CD4-positive, alpha-beta T cell (primary cell): ENCODE data around the gene H1-8. TPM values are rescaled to one million over a fixed set of nuclear protein-coding genes. Genes with fewer than 3 reads are reported as not detected.

ENCODE experiments used
- ATAC-seq: fragments of 200-7000 bp; cut with Tn5 transposase; one replicate; pipeline ENCODE4 v1.10.0; 2022; ENCODE audit warnings: mild to moderate bottlenecking; ENCODE audit not compliant: poor library complexity
- CTCF ChIA-PET: fragments of 350-600 bp; sonication (Branson Sonifier 250); formaldehyde crosslinking; loops from one replicate; lab custom pipeline; 2021; ENCODE audit warnings: antibody characterized with exemption, inconsistent platforms; lab: Charles Lee
- POLR2A ChIA-PET: fragments of 350-600 bp; sonication (Branson Sonifier 250); formaldehyde crosslinking; loops from one replicate; lab custom pipeline; 2021; ENCODE audit warnings: antibody characterized with exemption, inconsistent platforms; lab: Charles Lee
- DNase-seq, 14 experiments: peaks; one replicate each; pipeline ENCODE4 v3.0.0-alpha.2; 2013 to 2020; ENCODE audit warnings: mixed read lengths in 2 of 14
- H3K27ac ChIP-seq, 2 donors: one replicate each; pipeline versions ENCODE4 v1.5.1 to v1.7.0; 2013; ENCODE audit warnings: low read length in 2 of 2, low read depth in 1 of 2, mild to moderate bottlenecking in 1 of 2
- H3K27me3 ChIP-seq, 2 experiments: 1 replicate in 1 of 2; 2 replicates in 1 of 2; pipeline versions ENCODE4 v1.6.1 to v1.7.0; 2013; ENCODE audit warnings: low read length in 2 of 2, control low read depth in 1 of 2, mild to moderate bottlenecking in 1 of 2, moderate library complexity in 1 of 2; ENCODE audit not compliant: insufficient read depth in 2 of 2, control insufficient read depth in 1 of 2
- H3K36me3 ChIP-seq: one replicate; pipeline ENCODE4 v1.6.1; 2013; ENCODE audit warnings: low read length, control low read depth; ENCODE audit not compliant: insufficient read depth
- H3K4me1 ChIP-seq: one replicate; pipeline ENCODE4 v1.6.1; 2013; ENCODE audit warnings: low read length, control low read depth; ENCODE audit not compliant: insufficient read depth
- H3K4me3 ChIP-seq: one replicate; pipeline ENCODE4 v1.5.1; 2013; ENCODE audit warnings: mild to moderate bottlenecking, low read length, moderate library complexity
- H3K9me3 ChIP-seq, 2 experiments: 1 replicate in 1 of 2; 2 replicates in 1 of 2; pipeline versions ENCODE4 v1.6.1 to v1.7.0; 2013; ENCODE audit warnings: low read length in 2 of 2, mild to moderate bottlenecking in 2 of 2, control low read depth in 1 of 2, moderate library complexity in 1 of 2; ENCODE audit not compliant: control insufficient read depth in 1 of 2, insufficient read depth in 1 of 2
- H3K27ac Mint-ChIP-seq: one replicate; pipeline ENCODE4 v1.8.0; 2020; ENCODE audit warnings: mixed read lengths
- H3K27me3 Mint-ChIP-seq: one replicate; pipeline ENCODE4 v1.8.0; 2021; ENCODE audit warnings: mixed read lengths
- H3K36me3 Mint-ChIP-seq: one replicate; pipeline ENCODE4 v1.8.0; 2021; ENCODE audit warnings: low read depth, mixed read lengths
- H3K4me1 Mint-ChIP-seq: one replicate; pipeline ENCODE4 v1.8.0; 2021; ENCODE audit warnings: low read depth, mixed read lengths
- H3K4me3 Mint-ChIP-seq: one replicate; pipeline ENCODE4 v1.8.0; 2020; ENCODE audit warnings: mild to moderate bottlenecking, mixed read lengths
- H3K9me3 Mint-ChIP-seq: one replicate; pipeline ENCODE4 v1.8.0; 2020; ENCODE audit warnings: mixed read lengths
- intact Hi-C, 2 experiments: fragments of 100-400 bp; cut with DNase I in 1 of 2; cut with micrococcal nuclease in 1 of 2; formaldehyde crosslinking; loops; one replicate each; pipeline versions ENCODE4 v1.15.1 to v1.9.0; 2023 to 2025; cut with DNase I, micrococcal nuclease
- total RNA-seq, 174 experiments: library from RNA in 2 of 174; stranded (reverse) in 2 of 174; gene quantifications; one replicate each; pipeline ENCODE4 v1.2.3 and lab custom pipeline; 2021 to 2026
- TF ChIP-seq, protein P1 (sequence below): fragments of 200-600 bp; IDR thresholded peaks from one replicate; pipeline ENCODE4 v1.8.0; 2022; ENCODE audit warnings: antibody characterized with exemption, mild to moderate bottlenecking

H1-8 gene
- total RNA-seq, 2 experiments from 2014 or later, result not detected

DNA sequence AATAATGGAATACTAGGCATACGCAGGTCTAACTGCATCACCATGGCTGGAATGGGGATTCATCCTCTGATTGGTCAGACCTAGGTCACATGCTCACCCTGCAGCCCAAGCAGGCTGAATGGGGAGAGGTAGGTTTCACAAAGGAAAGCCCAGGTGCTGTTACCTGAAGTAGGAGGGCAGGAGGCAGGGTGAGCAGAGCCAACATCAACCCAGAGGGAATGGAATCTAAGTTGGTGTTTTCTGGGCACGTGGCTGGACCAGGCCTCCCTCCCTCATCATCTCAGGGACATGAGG is 6.7 kb upstream of the H1-8 start:
- Histone ChIP-seq H3K36me3 (no peaks in the 10 kb centered on the region), H3K4me1 (no peaks in the 10 kb centered on the region), H3K9me3 (no peaks in the 10 kb centered on the region), H3K4me3 (no peak overlapping the region), H3K27ac (no peak overlapping the region), H3K27me3 (no peaks in the 10 kb centered on the region)
- TF ChIP-seq, protein P1, sequence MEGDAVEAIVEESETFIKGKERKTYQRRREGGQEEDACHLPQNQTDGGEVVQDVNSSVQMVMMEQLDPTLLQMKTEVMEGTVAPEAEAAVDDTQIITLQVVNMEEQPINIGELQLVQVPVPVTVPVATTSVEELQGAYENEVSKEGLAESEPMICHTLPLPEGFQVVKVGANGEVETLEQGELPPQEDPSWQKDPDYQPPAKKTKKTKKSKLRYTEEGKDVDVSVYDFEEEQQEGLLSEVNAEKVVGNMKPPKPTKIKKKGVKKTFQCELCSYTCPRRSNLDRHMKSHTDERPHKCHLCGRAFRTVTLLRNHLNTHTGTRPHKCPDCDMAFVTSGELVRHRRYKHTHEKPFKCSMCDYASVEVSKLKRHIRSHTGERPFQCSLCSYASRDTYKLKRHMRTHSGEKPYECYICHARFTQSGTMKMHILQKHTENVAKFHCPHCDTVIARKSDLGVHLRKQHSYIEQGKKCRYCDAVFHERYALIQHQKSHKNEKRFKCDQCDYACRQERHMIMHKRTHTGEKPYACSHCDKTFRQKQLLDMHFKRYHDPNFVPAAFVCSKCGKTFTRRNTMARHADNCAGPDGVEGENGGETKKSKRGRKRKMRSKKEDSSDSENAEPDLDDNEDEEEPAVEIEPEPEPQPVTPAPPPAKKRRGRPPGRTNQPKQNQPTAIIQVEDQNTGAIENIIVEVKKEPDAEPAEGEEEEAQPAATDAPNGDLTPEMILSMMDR, result no peak
- H3K4me3 Mint-ChIP-seq, result no peak overlapping the region
- no peaks in the 10 kb centered on the region for H3K9me3 Mint-ChIP-seq
- DNase-seq (no peak), ATAC-seq (no peak)
- intact Hi-C loops, result no loop called here
- CTCF ChIA-PET, result no interaction called here
- no peaks in the 10 kb centered on the region for H3K36me3 Mint-ChIP-seq
- no peak overlapping the region for H3K27ac Mint-ChIP-seq
- POLR2A ChIA-PET, result no interaction called here
- H3K27me3 Mint-ChIP-seq, result no peaks in the 10 kb centered on the region
- no peaks in the 10 kb centered on the region for H3K4me1 Mint-ChIP-seq

DNA sequence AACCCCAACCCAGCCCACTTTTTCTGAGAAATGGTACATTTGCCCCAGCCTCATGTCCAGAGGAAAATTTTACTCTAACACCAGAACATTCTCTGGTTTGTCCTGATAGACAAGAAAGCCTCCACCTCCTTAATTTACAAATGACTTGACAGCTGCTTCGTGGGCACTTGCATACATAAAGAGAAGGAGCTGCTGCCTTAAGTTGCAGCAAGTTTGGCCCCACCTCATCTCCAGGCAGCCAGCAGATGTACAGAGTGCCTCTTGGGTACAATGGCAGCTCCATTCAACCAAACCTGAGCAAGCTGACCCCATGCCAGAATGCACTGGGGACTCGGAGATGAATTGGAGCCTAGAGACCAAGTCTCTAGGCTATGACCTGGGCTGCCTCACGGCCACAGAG is 6.2 kb upstream of the H1-8 start:
- H3K27ac ChIP-seq, result no peak overlapping the region
- H3K27me3 ChIP-seq, result no peaks in the 10 kb centered on the region
- Mint-ChIP-seq H3K4me1 (no peaks in the 10 kb centered on the region), H3K27ac (no peak overlapping the region), H3K36me3 (no peaks in the 10 kb centered on the region), H3K9me3 (no peaks in the 10 kb centered on the region), H3K27me3 (no peaks in the 10 kb centered on the region), H3K4me3 (no peak overlapping the region)
- TF ChIP-seq, protein P1, result no peak
- H3K4me1 ChIP-seq, result no peaks in the 10 kb centered on the region
- no peak overlapping the region for H3K4me3 ChIP-seq
- no peak for DNase-seq
- ATAC-seq, result no peak
- ChIA-PET POLR2A (no interaction called here), CTCF (no interaction called here)
- intact Hi-C loops, result no loop called here
- H3K9me3 ChIP-seq, result no peaks in the 10 kb centered on the region
- H3K36me3 ChIP-seq, result no peaks in the 10 kb centered on the region

DNA sequence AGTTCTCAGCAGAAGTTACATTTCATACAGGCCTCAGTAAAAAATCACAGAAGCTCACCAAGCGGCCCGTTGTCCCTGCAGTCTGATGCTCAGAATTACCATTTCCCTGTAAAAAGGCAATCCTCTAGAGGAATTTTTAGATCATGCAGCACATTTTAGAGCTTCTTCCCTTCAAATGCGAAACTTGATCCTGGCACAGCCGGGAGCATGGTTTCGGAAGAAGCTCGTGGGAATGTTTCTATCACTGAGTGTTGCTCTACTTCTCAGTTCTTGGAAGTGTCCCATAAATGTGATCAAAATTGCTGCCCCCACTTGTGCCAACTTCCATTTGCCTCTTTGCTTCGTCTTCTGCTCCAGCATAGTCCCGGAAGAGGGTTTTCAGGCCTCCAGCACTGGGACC is 3.8 kb upstream of the H1-8 start:
- Histone ChIP-seq H3K27me3 (no peaks in the 10 kb centered on the region), H3K27ac (no peak overlapping the region), H3K36me3 (no peaks in the 10 kb centered on the region), H3K4me3 (no peak overlapping the region), H3K9me3 (no peaks in the 10 kb centered on the region), H3K4me1 (no peaks in the 10 kb centered on the region)
- CTCF ChIA-PET, result no interaction called here
- no peak overlapping the region for H3K4me3 Mint-ChIP-seq
- no peaks in the 10 kb centered on the region for H3K4me1 Mint-ChIP-seq
- DNase-seq (no peak), ATAC-seq (no peak)
- H3K27me3 Mint-ChIP-seq, result no peaks in the 10 kb centered on the region
- no peak overlapping the region for H3K27ac Mint-ChIP-seq
- intact Hi-C loops, result no loop called here
- H3K9me3 Mint-ChIP-seq, result no peaks in the 10 kb centered on the region
- TF ChIP-seq, protein P1, result no peak
- POLR2A ChIA-PET, result no interaction called here
- H3K36me3 Mint-ChIP-seq, result no peaks in the 10 kb centered on the region
